ENCODE measurements around the gene EBLN1.
A peak's percentile ranks its signal among the peaks of the same experiment; 100 is the strongest.

EBLN1 gene

DNA sequence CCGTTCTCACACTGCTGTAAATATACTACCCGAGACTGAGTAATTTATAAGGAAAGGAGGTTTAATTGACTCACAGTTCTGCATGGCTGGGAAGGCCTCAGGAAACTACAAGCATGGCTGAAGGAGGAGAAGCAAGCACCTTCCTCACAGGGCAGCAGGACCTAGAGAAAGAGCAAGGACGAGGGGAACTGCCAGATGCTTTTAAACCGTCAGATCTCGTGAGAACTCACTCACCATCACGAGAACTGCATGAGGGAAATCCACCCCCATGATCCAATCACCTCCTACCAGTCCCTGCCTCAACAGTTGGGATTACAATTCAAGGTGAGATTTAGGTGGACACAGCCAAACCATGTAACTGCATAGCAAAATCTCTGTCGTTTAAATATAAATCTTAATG lies at the start of gene EBLN1:
TSS of gene EBLN1 (minus strand) at position 174 of the 400 bp plus-strand sequence. CDS start 8,032 bp downstream, outside the sequence.
- no peak for DNase-seq

DNA sequence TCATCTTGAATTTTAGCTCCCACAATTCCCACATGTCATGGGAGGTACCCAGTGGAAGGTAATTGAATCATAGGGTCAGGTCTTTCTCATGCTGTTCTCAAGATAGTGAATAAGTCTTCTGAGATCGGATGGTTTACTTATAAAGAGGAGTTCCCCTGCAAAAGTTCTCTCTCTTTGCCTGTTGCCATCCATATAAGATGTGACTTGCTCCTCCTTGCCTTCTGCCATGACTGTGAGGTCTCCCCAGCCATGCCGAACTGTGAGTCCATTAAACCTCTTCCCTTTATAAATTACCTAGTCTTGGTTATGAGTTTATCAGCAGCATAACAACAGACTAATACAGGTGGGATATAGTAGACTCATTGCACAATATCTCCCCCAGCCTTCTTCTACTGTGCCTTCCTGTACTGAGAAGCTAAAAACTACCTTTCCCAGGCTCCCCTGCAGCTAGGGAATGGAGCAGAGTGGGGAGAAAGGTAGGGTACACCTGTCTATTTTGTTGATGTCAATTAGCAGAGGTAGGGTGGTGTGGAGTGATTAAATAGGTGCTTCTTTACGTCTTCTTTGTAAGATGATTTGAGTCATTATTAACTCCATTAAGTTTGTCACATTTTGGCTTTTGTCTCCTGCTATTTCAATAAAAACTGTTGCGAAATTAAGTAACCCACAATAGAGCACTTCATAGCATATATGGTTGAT lies 48.2 kb upstream of the EBLN1 start:
- no peak for DNase-seq

DNA sequence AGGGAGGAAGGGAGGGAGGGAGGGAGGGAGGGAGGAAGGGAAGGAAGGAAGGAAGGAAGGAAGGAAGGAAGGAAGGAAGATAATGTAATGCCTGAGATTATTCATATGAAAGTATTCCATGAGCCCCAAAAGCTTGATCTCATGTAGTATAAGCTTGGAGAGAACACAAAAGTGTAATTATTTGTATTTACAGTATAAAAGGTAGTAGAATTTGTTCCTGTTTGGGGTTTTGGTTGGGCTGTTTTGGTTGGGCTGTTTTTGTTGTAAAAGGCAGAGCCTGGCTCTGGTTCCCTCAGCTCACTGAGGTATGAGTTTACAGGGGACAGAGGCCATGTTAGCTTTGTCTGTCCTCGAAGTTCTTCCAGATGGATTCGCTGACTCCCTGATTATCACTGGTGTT lies 45.3 kb upstream of the EBLN1 start:
- DNase-seq, result no peak

DNA sequence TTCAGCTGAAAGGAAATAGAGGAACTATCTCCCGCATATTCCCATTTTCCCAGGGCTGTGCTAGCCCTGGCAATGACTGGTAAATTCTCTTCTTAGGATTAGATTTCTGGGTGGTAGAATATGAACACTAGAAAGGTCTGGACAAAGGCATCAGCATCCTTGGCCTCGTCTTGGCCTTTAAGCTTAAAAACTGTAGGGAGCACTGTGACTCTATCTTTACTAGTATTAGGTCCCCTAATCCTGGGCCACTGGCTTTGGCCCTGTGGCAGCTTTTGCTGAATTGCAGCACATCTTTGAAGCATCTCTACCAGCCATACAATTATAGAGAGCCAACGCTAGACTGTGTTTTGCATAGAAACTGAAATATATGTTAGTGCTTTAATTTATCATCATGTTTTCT lies 41.5 kb upstream of the EBLN1 start:
- DNase-seq, result no peak

DNA sequence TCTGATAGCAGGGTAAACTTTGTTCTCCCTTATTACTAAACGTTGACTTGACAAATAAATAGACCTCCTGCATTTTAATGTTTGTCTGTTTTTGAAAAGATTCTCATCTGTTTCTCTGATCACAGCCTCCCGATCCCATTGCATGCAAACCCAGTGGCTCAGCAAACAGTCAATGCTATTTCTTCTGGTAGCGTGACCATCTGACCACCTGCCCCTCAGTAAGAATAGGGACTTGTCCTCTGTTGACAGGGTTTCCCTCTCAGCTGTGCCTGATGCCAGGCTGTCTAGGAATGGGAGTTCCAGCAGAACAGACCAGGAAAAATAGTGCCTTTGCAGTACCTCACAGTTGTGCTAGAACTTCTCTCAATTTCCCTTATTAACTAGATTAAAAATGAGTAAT lies 40.7 kb upstream of the EBLN1 start:
- no peak for DNase-seq

DNA sequence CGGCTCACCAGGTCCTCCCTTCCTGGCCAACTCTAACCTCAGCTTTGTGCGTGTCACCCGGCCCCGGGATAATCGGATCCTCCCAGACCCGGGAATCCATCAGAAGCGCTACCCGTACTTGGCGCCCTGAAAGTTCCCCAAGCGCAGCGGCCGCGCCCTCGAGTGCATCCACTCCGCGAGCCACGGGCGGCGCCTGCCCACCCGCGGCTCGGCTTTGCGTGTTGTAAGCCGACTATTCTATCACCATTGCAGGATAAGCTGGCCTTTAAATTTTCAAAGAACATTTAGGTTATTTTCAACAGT lies 35.7 kb upstream of the EBLN1 start:
- peak; percentile 39 to 53 for DNase-seq

DNA sequence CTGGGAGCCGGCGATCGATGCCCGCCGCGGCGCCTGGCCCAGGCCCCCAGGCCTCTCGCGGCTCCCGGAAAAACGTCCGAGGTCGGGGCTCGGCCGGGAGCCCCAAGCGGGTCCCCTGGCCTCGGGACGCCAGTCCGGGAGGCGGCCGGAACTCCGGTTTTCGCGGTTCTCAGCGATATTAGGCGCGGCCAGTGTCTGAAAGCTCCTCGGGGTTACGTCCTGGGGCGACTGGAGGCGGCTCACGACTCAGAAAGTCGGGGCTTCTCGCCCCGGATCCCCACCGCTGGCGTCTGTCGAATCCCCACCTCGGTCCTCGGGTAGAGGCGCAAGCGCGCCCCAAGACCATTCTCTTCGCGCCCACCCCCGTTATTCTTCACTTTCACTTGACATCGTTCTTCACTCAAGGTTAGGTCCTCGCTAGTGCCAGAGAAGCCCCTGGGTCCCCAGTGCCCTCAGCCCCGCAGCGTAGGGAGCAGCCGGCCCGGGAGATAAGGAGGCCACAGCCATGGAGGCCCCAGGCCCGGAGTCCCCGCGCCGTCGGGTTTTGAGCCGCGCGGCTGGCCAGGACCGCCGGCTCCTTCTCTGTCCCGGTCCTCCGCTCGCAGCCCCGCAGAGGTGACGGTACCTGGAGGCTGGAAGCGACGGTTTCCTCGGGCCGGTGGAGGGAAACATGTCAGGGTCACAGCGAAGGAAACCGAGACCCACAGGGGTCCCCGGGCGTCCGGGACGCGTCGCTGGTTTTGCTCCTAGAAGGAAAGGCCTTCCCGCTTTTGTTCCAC lies 35.2 kb upstream of the EBLN1 start:
- DNase-seq, result peak; percentile 52 to 57

DNA sequence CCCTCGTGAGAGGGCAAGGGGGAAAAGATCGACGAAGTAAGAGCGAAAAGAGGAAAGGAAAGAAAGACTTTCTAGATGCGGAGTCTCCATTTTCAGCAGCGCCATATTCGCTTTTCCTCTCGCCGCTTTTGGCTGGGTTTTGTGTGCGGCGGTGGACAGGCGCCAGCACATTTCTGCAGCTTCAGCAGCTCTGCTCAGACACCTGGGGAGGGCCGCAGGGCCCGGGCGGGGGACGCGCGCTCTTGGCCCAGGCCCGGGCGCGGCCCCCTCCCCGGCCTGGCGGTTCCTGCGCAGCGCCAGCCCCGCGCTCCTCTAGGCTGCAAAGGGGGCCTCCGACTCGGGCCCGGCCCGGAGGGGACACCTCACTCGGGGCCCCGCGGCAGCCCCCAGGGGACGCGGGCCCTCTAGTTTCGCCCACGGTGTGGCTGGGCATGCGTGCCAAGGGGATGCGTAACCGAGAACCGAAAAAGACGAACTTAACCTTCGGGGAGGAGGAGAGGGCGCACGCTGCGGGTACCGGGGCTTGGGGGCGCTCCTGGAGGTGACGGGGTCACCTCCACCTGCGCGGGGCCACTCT lies 34.5 kb upstream of the EBLN1 start:
- peak; percentile 67 to 78 for DNase-seq

DNA sequence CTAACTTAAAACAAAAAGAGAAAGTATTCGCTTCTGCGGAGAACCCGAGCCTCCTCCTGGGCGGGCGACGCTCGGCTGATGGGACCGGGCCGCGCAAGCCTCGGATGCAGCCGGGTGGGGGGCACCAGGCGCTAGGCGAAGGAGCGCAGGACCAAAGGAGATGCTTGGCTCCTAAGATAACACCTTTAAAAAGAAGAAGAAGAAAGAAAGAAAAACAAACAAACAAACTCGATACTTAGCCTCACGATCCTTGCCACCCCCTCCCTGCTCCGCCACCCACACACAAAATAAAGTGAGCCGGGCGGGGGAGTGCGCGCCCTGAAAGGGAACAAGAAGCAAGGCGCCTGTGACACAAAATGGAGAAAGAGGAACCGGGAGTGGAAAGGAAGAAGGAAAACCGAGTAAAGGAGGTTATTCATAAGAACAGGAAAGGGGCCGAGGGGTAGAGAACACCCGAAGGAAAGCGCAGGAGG lies 34.0 kb upstream of the EBLN1 start:
- DNase-seq, result peak; percentile 67 to 71

DNA sequence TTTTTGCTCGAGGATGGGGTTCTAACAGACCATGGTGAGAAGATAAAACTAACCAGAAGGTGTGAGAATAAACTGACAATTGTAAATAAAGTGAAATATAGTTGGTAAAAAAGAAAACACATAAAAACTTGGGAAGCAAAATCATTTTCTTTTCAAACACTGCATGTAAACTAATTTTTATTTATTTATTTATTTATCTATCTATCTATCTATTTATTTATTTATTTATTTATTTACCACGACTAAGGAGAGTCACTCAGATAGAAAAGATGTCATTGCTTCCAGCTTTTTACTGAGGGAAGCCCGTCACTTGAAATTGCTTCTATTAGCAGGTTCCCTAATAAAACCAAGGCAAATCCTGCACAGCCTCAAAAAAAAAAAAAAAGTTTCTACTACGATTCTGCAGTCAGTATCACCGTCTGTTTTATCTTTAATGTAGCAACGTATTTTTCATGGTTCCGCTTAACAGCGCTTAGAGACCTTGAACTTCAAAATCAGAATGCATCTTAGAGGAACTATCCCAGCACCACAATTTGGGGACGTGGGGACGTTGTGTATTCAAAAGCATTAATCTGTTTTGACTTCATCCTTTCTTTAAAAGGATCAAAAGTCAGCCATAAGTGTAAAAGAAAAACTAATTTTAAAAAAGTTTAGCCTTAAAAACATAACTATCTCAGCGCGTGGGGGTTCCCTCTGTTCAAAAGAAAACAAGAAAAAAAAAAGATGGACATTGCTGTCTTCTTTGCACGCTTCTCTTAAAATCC lies 33.3 kb upstream of the EBLN1 start:
- no peak for DNase-seq

DNA sequence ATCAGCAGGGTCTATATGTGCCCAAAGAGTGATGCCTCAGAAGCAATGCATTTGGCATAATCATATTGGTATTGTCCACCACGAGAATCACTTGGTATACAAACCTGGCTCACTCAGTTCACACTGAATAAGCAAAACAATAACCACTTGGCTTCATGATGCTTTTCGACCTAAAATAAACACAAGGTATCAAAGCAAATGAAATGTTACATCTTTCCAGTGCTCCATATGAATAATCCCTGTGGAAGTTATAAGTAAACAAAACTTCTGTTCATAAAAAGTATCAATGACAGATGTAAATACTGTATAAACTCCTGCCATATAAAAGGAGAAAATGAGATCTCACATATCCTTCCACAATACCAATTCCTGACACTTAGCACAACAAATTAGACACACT lies 29.8 kb upstream of the EBLN1 start:
- no peak for DNase-seq

DNA sequence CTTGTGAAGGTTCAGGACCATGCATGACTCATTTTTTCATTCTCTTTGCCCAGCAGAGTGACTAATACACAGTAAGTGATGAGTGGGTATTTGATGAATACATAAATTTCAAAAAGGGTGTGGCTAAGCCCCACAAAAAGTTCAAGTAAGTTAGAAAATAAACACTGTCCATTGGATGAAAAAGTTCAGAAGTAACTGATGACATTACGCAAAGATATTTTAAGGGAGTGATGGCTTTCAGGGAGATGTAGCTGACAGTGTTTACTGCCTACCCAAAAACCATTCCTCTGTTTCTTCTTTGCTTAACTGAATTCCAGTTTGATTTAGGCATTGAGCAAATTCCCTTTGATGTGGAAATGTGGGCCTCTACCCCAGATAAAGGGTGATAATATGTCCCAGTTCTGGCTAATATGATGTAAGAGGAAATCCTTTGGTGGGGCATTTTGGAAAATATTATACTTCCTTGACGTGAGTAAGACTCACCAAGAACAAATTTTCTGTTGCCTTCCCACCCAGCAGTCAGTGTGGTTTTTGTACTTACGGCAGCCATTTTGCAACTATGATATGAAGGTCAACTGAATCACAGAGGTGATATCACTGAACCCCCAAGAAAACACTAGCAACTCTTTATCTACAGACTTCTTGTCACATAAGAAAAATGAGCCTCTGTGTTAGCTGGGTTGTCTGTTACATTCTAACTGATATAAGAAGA lies 29.0 kb upstream of the EBLN1 start:
- DNase-seq, result peak in 1 of 2 experiments; percentile 46

DNA sequence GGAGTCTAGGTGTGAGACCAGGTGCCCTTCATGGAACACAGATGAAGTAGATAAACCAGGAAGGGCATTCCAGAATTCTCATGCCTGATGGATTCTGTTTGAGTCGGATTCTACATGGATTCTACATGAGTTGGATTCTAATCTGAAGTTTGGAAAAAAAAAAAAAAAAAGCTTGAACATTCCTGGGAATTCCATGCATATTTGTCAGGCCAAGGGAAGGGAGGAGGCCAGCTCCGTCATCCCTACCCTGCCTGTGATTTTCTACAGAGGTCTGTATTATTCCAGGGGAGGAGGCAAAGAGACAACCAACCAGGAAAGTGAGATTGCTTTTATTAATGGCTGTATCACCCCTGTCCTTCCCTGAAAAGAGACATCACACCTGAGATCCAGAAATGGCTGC lies 27.8 kb upstream of the EBLN1 start:
- DNase-seq, result no peak

DNA sequence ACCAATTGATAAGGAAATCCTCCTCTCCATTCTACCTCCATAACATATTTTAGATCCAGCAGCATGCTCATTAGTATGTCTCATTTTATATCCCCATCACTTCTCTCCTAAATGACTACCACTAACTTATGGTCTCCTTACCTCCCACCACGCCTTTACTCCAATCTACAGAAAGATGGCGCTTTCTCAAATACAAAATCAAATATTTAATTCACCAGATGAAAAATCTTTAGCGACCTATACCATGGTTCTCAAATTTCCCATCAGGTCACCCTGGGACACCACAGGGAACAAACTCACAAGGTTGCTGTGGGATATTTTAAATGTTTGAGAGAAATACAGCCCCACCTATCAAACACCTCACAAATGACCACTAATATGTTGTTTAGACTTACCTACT lies 27.0 kb upstream of the EBLN1 start:
- no peak for DNase-seq

DNA sequence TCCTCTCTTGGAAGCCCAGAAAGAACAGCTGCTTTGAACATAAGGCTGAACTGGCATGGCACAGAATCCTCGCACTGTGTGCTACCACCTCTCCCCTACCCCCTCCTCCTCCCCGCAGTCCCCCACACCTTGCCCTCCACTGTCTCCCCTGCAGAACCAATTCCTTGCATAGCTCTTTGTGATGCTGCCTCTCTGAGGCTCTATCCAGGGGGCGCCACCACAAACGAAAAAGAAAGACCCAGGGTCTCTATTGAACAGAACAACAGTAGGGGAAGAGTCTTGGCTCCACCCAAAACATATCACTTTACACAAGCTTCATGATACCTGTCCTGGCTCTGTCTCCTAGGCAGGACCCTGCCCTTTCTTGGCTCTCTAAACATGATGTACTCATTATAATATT lies 26.2 kb upstream of the EBLN1 start:
- DNase-seq, result no peak

DNA sequence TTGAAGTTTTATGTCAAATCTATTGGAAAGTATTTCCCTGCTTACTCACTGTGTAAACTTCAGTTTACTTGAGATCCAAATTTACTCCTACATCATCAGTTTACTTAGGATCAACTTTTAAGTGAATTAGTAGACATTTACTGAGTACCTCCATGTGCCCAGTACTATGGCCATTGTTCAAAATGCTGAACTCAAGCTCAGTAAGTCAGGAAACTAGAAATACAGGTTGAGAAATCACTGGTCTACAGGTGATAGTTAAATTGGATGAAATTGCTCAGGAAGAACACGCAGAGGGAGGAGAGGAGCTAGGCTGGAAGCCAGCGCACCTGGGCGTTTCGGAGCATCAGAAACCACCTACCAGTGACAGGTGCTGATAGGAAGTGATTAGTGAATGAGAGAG lies 25.5 kb upstream of the EBLN1 start:
- DNase-seq, result no peak

DNA sequence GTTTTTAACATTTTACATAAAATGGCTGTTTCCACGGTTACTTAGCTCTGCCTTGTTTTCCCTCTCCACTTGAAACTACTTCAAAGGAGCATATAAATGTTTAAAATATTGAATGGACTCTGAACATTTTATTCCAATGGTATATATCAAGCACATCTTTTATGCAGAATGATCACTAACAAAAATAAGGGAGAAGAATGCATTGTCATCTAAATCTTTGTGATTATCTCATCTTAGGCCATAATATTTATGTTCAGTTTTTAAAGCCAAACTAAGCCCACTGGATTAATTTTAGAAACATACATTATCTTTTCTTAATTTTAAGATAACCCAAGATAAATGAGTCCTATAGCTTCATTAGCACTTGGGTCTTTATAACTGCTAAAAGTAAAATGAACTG lies 13.4 kb upstream of the EBLN1 start:
- DNase-seq, result no peak

DNA sequence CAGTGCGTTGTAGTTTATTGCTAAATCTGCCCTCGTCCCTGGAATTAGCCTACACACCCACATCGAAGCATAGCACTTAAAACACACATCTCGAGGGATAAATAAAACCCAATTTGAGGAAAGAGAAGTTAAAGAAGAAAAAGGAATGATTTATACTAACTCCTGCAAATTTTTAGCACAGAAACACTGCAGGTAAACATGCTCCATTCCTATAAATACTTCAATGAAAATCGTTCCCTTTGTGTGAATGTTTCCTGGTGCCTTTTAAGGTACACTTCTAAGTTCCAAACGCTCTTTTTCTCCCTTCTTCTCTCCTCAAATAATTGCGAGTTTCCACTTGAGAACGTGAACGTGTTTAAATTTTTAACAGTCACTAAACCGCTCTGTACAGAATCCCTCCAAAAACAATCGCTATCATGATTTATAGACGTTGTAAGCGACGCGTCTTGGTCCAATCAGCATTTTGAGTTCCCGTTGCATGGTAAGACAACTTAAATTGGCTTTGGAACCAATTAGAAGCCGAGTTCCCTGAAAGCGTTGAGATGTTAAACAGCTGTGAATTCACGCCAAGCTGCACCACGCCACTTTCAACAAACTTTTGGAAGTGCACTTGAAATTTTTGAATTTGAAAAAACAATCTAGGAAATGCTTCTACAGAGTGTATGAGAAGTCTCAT lies 12.5 kb upstream of the EBLN1 start:
- DNase-seq, result no peak

DNA sequence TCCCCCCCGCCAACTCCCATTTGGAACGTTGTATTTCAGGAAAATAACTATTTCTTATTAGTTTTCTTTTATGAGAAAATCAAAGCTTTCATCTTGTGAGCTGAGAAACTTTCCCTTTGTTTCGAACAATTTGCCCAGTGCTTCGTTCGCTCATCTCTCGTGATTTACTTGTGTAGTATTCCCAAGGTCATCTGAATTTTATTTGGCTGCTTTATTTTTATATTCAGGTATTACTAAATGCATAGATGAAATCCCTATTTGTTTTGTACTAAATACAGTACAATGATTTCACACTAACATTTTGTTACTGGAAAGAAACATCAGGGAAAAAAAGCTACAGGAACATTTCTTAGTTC lies 12.0 kb upstream of the EBLN1 start:
- DNase-seq, result no peak

DNA sequence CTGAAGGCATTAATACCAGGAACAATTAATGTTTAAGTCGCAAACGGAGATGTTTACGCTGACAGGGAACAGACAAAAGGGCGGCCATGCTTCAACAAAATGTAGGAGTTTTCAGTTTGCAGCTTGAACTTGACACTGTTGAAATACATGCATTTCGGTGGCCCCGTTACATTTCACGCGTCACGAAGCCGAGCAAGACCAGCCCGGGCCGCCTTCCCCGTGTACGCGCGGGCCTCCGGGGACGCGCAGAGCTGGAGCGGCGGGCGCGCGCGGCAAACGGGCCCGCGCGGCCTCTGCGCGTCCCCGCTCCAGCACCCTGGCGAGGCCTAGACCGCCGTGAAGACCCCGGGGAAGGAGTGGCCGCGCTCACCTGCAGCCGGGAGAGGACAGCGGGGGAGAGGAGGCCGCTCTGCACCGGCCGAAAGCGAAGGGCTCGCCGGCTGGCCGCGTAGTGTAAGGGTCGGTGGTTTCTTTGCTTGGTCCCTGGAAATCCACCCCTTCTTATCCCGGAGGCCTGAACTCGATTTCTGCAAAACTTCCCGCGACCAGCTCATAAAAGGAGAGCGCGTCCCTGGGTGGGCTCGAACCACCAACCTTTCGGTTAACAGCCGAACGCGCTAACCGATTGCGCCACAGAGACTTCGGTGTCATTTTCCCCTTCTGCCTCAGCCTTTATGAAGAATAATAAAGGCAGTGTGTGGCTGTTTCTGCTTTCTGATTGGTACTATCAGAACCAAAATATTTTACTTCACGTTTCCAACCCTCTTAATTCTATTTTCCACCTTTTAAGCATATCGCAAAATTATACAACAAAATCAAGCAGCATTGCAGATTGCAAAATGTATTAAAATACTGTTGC lies 11.4 kb upstream of the EBLN1 start:
- peak; percentile 87 to 91 for DNase-seq

All from activated CD4-positive, alpha-beta T cell treated with anti-CD3 and anti-CD28 coated beads, Interleukin-2, amount 50 U/mL, for 48 hours (primary cell).